ENCODE measurements around the gene ANXA4.
"Not testable (repeated sequence)": the region's sequence is repeated elsewhere in the genome, so short reads cannot be mapped to it uniquely, and the experiment has no call there.

Gene ANXA4

DNA sequence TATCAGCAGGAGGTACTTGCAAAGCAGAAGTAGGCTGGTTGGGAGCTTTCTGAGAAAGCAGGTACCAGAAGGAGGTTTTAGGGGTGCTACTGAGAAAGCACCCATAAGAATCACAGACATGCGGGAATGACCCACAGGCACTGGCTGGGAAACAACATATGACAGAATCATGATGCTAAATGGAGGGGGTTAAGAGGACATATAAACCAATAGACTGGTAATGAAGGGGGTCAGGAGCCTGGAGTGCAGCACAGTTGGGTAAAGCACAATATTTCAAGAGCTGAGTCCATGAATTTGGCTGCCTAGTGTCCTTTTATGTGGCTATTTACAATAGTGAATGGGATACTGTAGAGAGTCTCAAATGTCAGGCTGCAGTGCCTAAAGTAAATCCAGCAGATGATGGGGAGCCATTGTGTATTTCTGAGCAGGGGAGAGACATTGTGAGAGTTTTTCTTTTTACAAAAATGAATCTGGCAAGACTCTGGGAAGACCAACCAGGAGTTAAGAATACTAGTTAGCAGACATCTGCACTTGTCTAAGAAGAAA, 59.9 kb downstream of the ANXA4 start:
- Histone ChIP-seq H3F3A (ENCODE audit: insufficient read depth, low read length) (no peaks in the 10 kb centered on the region), H3K9ac (ENCODE audit: low read length) (no peak overlapping the region), H2AFZ (ENCODE audit: low read length) (no peak overlapping the region), H3K4me2 (ENCODE audit: low read length) (no peak overlapping the region), H3K27ac (ENCODE audit: low read depth, low read length, poor library complexity, severe bottlenecking) (no peak overlapping the region), H3K79me2 (ENCODE audit: insufficient read depth, low read length) (no peaks in the 10 kb centered on the region), H3K9me3 (ENCODE audit: low read length) (no peaks in the 10 kb centered on the region), H3K27me3 (ENCODE audit: insufficient read depth, low read length) (peaks cover 4% of the 10 kb centered on the region), H3K4me1 (ENCODE audit: insufficient read depth, low read length, severe bottlenecking) (peaks cover 6% of the 10 kb centered on the region), H3K9me2 (ENCODE audit: low read depth, low read length) (no peaks in the 10 kb centered on the region), H4K20me1 (ENCODE audit: insufficient read depth, low read length) (no peaks in the 10 kb centered on the region), H3K36me3 (ENCODE audit: insufficient read depth, low read length) (no peaks in the 10 kb centered on the region; the same call in 1 of the 2 replicates), H3K4me3 (ENCODE audit: low read depth, low read length, poor library complexity, severe bottlenecking) (no peak overlapping the region)
- no peak for TF ChIP-seq EZH2 (IDR thresholded peaks at IDR 0.05; ENCODE audit: borderline replicate concordance, low read length)
- TF ChIP-seq, protein P1, sequence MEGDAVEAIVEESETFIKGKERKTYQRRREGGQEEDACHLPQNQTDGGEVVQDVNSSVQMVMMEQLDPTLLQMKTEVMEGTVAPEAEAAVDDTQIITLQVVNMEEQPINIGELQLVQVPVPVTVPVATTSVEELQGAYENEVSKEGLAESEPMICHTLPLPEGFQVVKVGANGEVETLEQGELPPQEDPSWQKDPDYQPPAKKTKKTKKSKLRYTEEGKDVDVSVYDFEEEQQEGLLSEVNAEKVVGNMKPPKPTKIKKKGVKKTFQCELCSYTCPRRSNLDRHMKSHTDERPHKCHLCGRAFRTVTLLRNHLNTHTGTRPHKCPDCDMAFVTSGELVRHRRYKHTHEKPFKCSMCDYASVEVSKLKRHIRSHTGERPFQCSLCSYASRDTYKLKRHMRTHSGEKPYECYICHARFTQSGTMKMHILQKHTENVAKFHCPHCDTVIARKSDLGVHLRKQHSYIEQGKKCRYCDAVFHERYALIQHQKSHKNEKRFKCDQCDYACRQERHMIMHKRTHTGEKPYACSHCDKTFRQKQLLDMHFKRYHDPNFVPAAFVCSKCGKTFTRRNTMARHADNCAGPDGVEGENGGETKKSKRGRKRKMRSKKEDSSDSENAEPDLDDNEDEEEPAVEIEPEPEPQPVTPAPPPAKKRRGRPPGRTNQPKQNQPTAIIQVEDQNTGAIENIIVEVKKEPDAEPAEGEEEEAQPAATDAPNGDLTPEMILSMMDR (IDR thresholded peaks at IDR 0.05; ENCODE audit: low read length), result no peak

DNA sequence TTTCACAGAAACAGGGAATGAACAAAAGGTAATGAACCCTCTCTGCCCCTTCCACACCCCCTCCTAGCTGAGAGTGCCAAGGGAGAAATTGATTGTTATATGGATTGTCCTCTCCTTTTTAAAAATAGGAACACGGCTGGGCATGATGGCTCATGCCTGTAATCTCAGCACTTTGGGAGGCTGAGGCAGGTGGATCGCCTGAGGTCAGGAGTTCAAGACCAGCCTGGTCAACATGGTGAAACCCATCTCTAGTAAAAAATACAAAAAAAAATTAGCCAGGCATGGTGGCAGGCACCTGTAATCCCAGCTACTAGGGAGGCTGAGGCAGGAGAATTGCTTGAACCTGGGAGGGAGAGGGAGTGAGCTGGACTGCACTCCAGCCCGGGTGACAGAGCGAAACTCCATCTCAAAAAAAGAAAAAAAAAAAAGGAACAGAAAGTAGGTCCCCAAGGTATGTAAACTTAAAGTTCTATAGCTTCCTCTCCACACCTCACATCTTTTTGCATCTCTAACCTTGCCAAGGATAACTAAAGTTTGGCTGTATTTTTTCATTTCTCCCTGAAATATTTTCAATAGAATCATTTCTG, 60.9 kb downstream of the ANXA4 start:
- not testable (repeated sequence) for H3F3A ChIP-seq (ENCODE audit: insufficient read depth, low read length)

DNA sequence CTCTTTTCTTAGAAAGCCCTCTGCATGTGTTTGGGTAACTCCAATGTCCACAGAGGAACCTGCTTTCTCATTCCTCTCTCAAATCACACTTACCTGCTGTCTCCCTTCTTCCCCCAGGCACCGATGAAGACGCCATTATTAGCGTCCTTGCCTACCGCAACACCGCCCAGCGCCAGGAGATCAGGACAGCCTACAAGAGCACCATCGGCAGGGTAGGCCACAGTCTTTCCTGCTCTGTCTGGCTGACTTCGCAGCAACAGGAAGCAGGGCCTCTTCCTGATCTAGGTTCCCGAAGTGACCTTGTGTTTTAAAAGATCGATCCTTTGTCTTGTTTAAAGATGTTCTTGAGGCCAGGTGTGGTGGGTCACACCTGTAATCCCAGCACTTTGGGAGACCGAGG, 62.5 kb downstream of the ANXA4 start:
- Histone ChIP-seq H2AFZ (ENCODE audit: low read length) (no peak overlapping the region), H3K27me3 (ENCODE audit: insufficient read depth, low read length) (peaks cover 4% of the 10 kb centered on the region; the same call in 1 of the 2 replicates), H3F3A (ENCODE audit: insufficient read depth, low read length) (no peaks in the 10 kb centered on the region), H3K9me3 (ENCODE audit: low read length) (no peaks in the 10 kb centered on the region), H3K4me1 (ENCODE audit: insufficient read depth, low read length, severe bottlenecking) (peaks cover 6% of the 10 kb centered on the region), H3K36me3 (ENCODE audit: insufficient read depth, low read length) (no peaks in the 10 kb centered on the region; the same call in 1 of the 2 replicates), H3K79me2 (ENCODE audit: insufficient read depth, low read length) (no peaks in the 10 kb centered on the region), H3K4me2 (ENCODE audit: low read length) (no peak overlapping the region), H3K27ac (ENCODE audit: low read depth, low read length, poor library complexity, severe bottlenecking) (no peak overlapping the region), H3K9ac (ENCODE audit: low read length) (no peak overlapping the region), H3K4me3 (ENCODE audit: low read depth, low read length, poor library complexity, severe bottlenecking) (no peak overlapping the region), H3K9me2 (ENCODE audit: low read depth, low read length) (no peaks in the 10 kb centered on the region), H4K20me1 (ENCODE audit: insufficient read depth, low read length) (no peaks in the 10 kb centered on the region)
- TF ChIP-seq EZH2 (IDR thresholded peaks at IDR 0.05; ENCODE audit: borderline replicate concordance, low read length), result no peak
- TF ChIP-seq, protein P1 (IDR thresholded peaks at IDR 0.05; ENCODE audit: low read length), result no peak

More for the DNA sequence above, 60.9 kb downstream of the ANXA4 start:
- H3K9me2 ChIP-seq (ENCODE audit: low read depth, low read length); H3K9me3 ChIP-seq (ENCODE audit: low read length); H3K27me3 ChIP-seq (ENCODE audit: insufficient read depth, low read length); H3K4me1 ChIP-seq (ENCODE audit: insufficient read depth, low read length, severe bottlenecking); H3K4me3 ChIP-seq (ENCODE audit: low read depth, low read length, poor library complexity, severe bottlenecking); H3K79me2 ChIP-seq (ENCODE audit: insufficient read depth, low read length); H3K27ac ChIP-seq (ENCODE audit: low read depth, low read length, poor library complexity, severe bottlenecking); H3K4me2 ChIP-seq (ENCODE audit: low read length); H4K20me1 ChIP-seq (ENCODE audit: insufficient read depth, low read length); H3K9ac ChIP-seq (ENCODE audit: low read length); H2AFZ ChIP-seq (ENCODE audit: low read length); H3K36me3 ChIP-seq (ENCODE audit: insufficient read depth, low read length): not testable (repeated sequence)

DNA sequence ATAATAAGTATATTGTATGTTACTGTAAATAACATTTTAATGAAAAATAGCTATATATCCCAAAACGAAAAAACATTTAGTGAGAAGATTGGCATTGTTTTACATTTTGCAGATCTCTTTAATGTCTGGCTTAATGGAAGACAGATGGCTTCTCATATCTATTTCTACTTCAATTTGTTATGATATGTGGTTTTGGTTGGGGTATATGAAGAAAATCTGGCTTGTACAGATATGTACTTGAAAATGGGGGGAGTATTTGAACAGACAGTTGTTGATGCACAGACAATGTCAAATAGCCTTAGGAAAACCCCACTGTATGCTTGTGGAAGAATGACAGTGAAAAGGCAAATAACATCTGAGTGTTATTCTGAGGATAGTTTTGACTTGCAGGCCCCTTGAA, 64.0 kb downstream of the ANXA4 start:
- H3K27ac ChIP-seq (ENCODE audit: low read depth, low read length, poor library complexity, severe bottlenecking), result no peak overlapping the region
- no peak overlapping the region for H3K4me2 ChIP-seq (ENCODE audit: low read length)
- H3K4me1 ChIP-seq (ENCODE audit: insufficient read depth, low read length, severe bottlenecking), result peaks cover 6% of the 10 kb centered on the region
- no peak overlapping the region for H3K9ac ChIP-seq (ENCODE audit: low read length)
- TF ChIP-seq EZH2 (IDR thresholded peaks at IDR 0.05; ENCODE audit: borderline replicate concordance, low read length), result no peak
- TF ChIP-seq, protein P1 (IDR thresholded peaks at IDR 0.05; ENCODE audit: low read length), result no peak
- H3K27me3 ChIP-seq (ENCODE audit: insufficient read depth, low read length), result peaks cover 3% of the 10 kb centered on the region; the same call in 1 of the 2 replicates
- H3K9me2 ChIP-seq (ENCODE audit: low read depth, low read length), result no peaks in the 10 kb centered on the region
- H3K9me3 ChIP-seq (ENCODE audit: low read length), result no peaks in the 10 kb centered on the region
- no peaks in the 10 kb centered on the region for H3F3A ChIP-seq (ENCODE audit: insufficient read depth, low read length)
- H3K79me2 ChIP-seq (ENCODE audit: insufficient read depth, low read length), result no peaks in the 10 kb centered on the region
- no peaks in the 10 kb centered on the region for H4K20me1 ChIP-seq (ENCODE audit: insufficient read depth, low read length)
- no peak overlapping the region for H2AFZ ChIP-seq (ENCODE audit: low read length)
- no peak overlapping the region for H3K4me3 ChIP-seq (ENCODE audit: low read depth, low read length, poor library complexity, severe bottlenecking)
- H3K36me3 ChIP-seq (ENCODE audit: insufficient read depth, low read length), result no peaks in the 10 kb centered on the region; the same call in 1 of the 2 replicates

Data from OCI-LY1 (cell line).